Pons (tissue), 1 donor: Measurements from ENCODE around the gene DSC3.

Experiments
- DNase-seq: peaks from one replicate; pipeline ENCODE4 v3.0.0-alpha.2; 2016; ENCODE audit warnings: low spot score

DSC3 gene

GRCh38 chr18:31042406-31043181 is at the start of gene DSC3:
TSS of gene DSC3 (minus strand) at chr18:31042742. CDS start at chr18:31042660, 82 bp downstream.
- no peak for DNase-seq

DNA sequence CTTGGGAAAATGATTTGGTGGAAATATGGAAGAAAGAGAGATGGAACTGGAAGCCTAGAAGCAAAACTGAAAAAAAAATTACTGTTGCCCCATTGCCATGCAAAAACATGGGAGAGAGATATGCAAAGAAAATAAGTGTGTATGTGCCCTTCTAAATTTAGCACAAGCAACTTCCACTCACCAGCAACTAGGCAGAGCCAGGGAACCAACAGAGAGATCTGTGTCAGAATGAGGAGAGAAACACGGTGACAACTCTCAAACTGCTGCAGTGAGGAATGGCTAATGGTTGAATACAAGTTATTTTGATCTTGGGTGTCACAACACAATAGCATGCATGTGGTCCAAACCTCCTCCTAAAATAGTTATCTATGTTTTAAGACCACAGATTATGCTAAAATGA is 48.8 kb upstream of the DSC3 start:
- DNase-seq, result no peak

- no peak for DNase-seq
Measured at GRCh38 chr18:31088532-31088931, 46.0 kb upstream of the DSC3 start.

DNA sequence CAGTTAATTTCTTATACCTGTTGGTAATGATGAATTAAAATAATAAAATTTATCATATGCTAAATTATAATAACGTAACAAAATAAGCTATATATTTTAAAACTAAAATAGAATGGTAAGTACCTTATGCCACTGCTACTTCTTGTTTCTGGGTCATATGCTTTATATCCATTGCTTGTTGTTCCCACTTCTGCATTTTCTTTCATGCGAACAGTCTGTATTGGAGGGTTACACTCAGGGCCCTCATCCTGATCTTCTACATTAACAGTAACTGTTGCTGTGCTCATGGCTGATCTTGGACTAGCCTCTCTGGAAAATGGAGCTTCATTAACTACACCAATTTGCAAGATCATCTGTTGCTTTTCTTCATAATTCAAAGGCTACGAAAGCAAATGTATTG is 37.4 kb upstream of the DSC3 start:
- peak; percentile 26 for DNase-seq

DNA sequence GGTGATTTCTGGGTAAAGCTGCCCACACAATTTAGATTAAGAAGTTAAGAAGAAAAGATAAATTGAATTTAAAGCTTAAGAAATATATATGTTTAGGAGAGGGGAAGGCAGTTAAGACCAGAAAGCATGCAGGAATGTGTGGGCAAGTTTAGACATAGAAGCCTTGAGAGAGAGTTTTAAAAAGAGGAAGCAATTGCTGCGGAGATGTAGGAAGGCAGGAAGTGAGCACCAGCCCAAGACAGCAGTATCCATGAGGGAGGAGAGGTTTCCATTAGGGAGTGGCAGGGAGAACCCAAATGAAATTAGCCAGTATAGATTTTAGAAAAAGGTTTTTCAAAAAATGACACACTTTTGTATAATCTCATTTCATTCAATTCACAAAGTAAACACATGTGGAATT is 35.3 kb upstream of the DSC3 start:
- no peak for DNase-seq

GRCh38 chr18:31072175-31072574 is 29.6 kb upstream of the DSC3 start:
- DNase-seq, result no peak

GRCh38 chr18:31070206-31070605 is 27.7 kb upstream of the DSC3 start:
- no peak for DNase-seq

- no peak for DNase-seq
Measured at GRCh38 chr18:31066266-31066665, 23.7 kb upstream of the DSC3 start.

DNA sequence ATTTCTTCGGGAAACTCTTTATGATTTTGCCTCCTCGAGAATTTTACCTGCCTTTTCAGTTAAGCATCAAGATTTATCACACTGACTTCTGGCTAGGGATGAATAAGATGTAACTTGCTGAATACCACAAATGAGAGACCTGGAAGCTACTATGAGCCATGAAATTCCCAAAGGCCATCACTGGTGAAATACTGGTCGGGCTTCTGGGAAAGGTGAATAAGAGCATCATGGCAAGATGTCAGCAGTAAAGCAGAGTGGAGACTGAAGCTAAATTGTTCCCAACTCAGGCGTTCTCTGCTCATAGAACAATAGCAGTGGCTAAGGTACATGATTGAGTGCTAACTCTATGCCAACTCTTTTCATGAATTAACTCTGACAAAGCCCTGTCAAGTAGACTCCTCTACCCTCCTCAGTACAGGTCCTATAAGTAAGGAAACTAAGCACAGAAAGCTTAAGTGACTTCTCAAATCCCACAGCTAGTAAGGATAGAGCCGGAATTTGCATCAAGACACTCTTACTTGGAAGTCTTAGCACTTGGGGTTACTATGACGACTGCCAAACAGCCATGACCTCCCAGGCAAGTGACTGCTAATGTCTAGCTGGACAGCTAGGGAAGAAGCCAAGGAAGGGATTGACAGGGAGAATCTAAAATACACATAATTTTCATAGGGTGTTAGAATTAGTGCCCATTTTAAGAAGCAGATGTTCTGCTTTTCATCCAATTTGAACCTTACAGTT is 22.7 kb upstream of the DSC3 start:
- DNase-seq, result no peak

DNA sequence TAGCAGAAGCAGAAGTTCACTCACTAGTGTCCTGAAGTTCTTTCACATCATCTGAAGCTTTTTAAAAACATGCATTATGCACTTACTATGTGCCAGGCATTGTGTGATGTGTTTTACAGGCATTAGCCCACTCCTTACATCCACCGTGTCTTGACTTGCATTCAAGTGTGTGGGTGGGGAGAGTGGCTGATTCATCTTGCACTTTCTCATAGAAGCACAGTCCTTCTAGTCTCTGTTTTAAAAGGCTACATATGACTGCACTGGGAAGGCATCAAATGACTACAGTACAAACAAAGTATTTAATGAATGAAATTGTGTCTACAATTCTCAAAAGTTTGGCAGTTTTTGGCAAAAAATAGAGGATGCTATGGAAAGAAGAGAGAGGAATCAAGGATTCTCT is 21.6 kb upstream of the DSC3 start:
- DNase-seq, result no peak

DNA sequence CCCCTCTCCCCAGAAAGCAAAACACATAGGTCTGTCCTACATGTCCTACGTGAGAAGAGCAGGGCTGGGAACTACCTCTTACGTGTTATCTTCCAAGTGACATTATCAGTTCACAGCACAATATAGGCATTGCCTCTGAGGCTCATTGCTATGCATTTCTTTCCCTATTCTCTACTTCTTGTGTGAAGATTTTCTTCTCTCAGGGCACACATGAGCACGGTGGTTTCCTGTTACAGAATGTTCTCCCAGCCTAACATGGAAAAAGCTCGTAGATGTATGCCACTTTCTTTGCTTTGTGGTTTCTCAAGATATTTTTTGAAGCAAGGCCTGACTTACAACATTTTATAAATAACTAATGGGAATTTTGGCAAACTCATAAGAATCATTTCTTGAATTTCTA is 19.4 kb upstream of the DSC3 start:
- no peak for DNase-seq

DNA sequence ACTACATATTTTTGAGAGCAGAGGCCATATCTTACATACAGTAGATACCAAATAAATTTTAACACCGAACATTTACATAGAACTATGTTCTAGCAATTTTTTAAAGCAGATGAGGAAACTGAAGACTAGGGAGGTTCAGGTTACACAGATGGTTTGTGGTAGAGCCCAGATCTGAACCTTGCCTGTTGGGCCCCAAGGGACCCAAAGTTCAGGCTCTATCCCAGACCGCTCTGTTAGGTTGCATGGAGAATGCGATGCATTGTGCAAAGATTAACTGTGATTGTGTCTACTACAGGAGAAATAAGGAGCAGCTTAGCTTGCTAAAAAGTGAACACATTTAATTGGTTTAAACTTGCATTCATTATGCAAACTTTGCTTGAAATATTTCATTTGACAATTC is 16.4 kb upstream of the DSC3 start:
- DNase-seq, result no peak

- no peak for DNase-seq
Measured at GRCh38 chr18:31057917-31058316, 15.4 kb upstream of the DSC3 start.

DNA sequence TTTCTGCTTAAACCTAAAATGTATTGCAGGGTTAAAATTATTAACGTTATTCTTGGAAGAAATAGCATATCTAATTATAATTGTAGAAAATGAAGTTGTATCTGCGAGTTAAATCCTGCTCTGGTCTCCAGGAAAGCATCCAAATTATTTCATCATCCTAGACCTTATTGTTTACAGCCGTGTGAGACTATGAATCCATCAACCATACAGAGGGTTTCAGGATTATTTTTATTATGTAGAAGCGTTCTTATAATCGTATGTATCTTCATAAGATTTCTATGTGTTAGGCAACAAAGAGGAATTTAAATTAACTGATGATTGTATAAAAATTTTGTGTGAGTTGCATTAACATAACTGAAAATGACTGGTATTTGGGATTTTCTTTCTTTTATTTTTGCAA is 14.5 kb upstream of the DSC3 start:
- no peak for DNase-seq

- no peak for DNase-seq
Measured at GRCh38 chr18:31056296-31056695, 13.8 kb upstream of the DSC3 start.

GRCh38 chr18:31050635-31051034 is 8.1 kb upstream of the DSC3 start:
- DNase-seq, result no peak

- DNase-seq, result no peak
Measured at GRCh38 chr18:31049189-31049588, 6.6 kb upstream of the DSC3 start.

- no peak for DNase-seq
Measured at GRCh38 chr18:31048216-31048615, 5.7 kb upstream of the DSC3 start.

- DNase-seq, result no peak
Measured at GRCh38 chr18:31046916-31047315, 4.4 kb upstream of the DSC3 start.

DNA sequence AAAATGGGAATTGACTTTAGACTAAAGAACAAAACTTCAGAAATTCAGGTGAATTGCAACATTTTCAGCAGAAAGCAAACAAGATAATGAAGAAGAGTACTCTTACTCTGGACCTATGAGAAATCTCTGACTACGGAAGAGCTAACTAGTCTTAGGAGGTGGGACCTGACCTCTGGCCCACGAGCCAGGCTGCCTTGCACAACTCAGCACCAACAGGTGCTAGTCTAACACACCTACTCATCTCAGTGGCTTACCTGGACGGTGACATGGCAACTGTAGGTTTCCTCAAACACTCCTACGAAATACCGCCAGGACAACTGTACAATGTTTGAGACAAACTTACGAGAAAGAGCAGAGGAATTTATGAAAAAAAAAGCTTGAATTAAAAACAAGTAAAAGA is 3.1 kb upstream of the DSC3 start:
- no peak for DNase-seq

- no peak for DNase-seq
Measured at GRCh38 chr18:31044926-31045325, 2.4 kb upstream of the DSC3 start.

GRCh38 chr18:31043709-31044108 is 1.2 kb upstream of the DSC3 start:
- DNase-seq, result no peak

DNA sequence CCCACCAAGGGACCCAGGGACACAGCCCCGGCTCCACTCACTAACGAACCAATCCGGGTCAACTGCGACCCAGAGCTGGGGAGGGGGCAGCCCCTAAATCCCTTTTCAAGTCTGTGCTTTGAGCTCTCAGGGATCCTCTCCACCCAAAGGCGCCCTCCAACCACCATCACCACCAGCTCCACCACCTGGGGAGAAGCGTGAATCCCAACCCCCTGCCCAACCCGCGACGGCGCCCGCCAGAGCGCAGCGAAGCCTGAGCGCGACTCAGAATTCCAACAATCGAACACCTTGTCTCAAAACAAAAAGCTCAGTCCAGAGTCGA is 497 bp downstream of the DSC3 start:
- no peak for DNase-seq
